ENCODE data around the gene ASRGL1. TPM values are rescaled to one million over a fixed set of nuclear protein-coding genes. Genes with fewer than 3 reads are reported as not detected.
"Not testable (repeated sequence)": the region's sequence is repeated elsewhere in the genome, so short reads cannot be mapped to it uniquely, and the experiment has no call there.

The ASRGL1 gene
- total RNA-seq, result 10 to 100 TPM; 11.5 to 12.4 TPM

DNA sequence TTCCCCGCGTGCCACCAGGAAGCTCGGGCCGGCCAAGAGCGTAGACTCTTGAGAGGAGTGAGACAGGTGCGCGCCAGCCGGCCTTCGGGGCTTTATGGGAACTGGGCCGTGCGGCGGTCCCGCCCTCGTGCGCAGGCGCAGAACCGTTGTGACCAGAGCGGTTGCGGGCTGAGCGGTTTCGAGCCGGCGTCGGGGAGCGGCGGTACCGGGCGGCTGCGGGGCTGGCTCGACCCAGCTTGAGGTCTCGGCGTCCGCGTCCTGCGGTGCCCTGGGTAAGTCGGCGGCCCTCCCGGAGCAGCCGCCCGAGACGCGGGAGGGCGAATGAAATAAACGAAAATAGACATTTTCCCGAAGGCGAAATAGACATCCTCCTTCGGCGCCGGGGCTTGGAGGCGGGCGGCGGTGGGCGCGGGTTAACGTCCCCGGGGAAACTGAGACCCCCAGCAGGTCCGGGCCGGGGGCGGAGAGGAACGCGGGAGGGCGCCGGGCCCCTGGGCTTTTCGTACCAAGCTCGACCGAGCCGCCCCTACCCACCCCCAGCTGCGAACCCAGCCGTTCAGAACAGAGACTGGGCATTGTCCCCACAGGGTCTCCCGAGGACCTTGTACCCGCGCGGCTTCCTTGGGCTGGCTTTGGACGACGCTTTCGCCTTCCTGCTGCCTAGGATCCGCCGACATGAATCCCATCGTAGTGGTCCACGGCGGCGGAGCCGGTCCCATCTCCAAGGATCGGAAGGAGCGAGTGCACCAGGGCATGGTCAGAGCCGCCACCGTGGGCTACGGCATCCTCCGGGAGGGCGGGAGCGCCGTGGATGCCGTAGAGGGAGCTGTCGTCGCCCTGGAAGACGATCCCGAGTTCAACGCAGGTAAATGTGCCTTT, at the start of gene ASRGL1:
TSS of gene ASRGL1 (plus strand) at position 146 of the 879 bp plus-strand sequence. CDS start at position 676, 530 bp downstream.
- H3K27me3 Mint-ChIP-seq (ENCODE audit: low read depth), result peaks cover 19% of the 10 kb centered on the region
- peak; percentile 83 for DNase-seq
- ChIA-PET POLR2A (interaction anchor here (0.7 to 0.8 kb wide), 2 partner anchors 33 to 34 kb away, joined by 3 read pairs; no protein-coding TSS in a partner anchor), CTCF (interaction anchor here (0.8 to 4.6 kb wide), 12 partner anchors 10 to 467 kb away, joined by 3 to 50 read pairs (median 4); no protein-coding TSS in a partner anchor)
- H3K4me1 Mint-ChIP-seq (ENCODE audit: low read depth), result peaks cover 12% of the 10 kb centered on the region
- H3K36me3 Mint-ChIP-seq (ENCODE audit: low read depth), result no peaks in the 10 kb centered on the region
- peak within 1 kb of the TSS; percentile 84 for H3K4me3 Mint-ChIP-seq
- peak within 1 kb of the TSS; percentile 65 for H3K27ac Mint-ChIP-seq
- no peaks in the 10 kb centered on the region for H3K9me3 Mint-ChIP-seq (ENCODE audit: insufficient read depth)
- peak; percentile 93 for ATAC-seq

DNA sequence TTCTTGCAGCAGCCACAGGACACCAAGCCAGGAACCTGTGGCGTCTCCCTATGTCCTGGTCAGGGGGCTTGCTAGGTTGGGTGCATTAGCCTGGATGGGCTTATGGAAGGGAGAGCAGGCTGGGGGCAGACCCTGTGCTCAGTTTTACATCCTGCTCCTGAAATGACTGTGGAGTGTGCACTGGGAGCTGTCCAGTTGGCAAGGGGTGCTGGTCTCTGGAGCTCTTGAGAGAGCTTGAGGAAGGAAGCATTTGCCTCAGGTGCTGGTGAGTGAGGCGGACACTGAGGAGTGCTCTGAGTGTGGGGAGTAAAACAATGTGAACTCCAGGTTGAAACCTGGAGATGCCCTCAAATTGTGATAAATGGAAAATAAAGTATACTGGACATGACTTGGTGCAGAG, 41.7 kb upstream of the ASRGL1 start:
- no peaks in the 10 kb centered on the region for H3K9me3 Mint-ChIP-seq (ENCODE audit: insufficient read depth)
- H3K36me3 Mint-ChIP-seq (ENCODE audit: low read depth), result no peaks in the 10 kb centered on the region
- CTCF ChIA-PET, result no interaction called here
- peaks cover 14% of the 10 kb centered on the region for H3K27me3 Mint-ChIP-seq (ENCODE audit: low read depth)
- DNase-seq, result peak; percentile 33
- POLR2A ChIA-PET, result no interaction called here
- H3K4me3 Mint-ChIP-seq, result no peak overlapping the region
- no peak for ATAC-seq
- H3K4me1 Mint-ChIP-seq (ENCODE audit: low read depth), result no peaks in the 10 kb centered on the region
- no peak overlapping the region for H3K27ac Mint-ChIP-seq

DNA sequence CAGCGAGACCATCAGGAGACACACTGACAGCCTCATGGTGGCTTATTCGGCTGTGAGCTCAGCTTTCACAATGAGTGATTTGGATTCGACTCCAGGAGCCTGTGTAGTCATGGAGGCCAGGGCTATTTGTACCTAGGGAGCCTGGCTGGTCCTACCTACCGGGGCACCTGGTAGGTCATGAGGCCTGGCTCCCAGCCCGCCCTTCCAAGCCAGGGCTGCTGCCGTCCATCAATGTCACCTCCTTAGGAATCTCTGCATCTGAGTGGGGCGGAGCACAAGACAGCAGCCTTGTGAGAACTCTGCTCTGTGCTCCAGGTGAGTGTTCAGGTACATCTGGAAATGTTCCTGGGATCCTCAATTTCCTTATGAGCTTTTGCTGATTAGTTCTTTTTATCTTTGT, 38.3 kb upstream of the ASRGL1 start, which contains the start of gene SCGB1D4:
TSS of gene SCGB1D4 (minus strand) at position 101 of the 400 bp plus-strand sequence. CDS start at position 36, 65 bp downstream.
- Mint-ChIP-seq H3K4me1 (ENCODE audit: low read depth) (no peaks in the 10 kb centered on the region), H3K4me3 (no peak within 1 kb of the TSS), H3K9me3 (ENCODE audit: insufficient read depth) (no peaks in the 10 kb centered on the region), H3K27me3 (ENCODE audit: low read depth) (peaks cover 27% of the 10 kb centered on the region), H3K36me3 (ENCODE audit: low read depth) (no peaks in the 10 kb centered on the region), H3K27ac (no peak within 1 kb of the TSS)
- ATAC-seq (no peak), DNase-seq (no peak)
- POLR2A ChIA-PET, result no interaction called here
- CTCF ChIA-PET, result interaction anchor here (1.0 to 1.2 kb wide), 4 partner anchors 12 to 65 kb away, joined by 3 to 9 read pairs (median 4); no protein-coding TSS in a partner anchor

DNA sequence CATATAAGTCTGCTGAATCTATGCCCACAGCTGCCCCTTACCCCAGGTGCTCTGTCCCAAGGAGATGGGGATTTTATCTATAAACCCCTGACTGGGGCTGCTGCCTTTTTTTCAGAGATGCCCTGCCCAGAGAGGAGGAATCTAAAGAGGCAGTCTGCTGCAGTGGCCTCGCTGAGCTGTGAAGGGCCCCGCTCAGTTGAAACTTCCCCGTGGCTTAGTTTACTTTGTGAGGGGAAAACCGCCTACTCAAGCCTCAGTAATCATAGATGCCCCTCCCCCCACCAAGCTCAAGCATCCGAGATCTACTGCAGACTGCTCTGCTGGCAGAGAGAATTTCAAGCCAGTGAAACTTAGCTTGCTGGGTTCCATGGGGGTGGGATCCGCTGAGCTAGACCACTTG, 31.0 kb upstream of the ASRGL1 start:
- Mint-ChIP-seq H3K27ac (no peak overlapping the region), H3K36me3 (ENCODE audit: low read depth) (no peaks in the 10 kb centered on the region), H3K9me3 (ENCODE audit: insufficient read depth) (no peaks in the 10 kb centered on the region), H3K27me3 (ENCODE audit: low read depth) (peaks cover 37% of the 10 kb centered on the region), H3K4me1 (ENCODE audit: low read depth) (peaks cover 6% of the 10 kb centered on the region), H3K4me3 (no peak overlapping the region)
- CTCF ChIA-PET, result no interaction called here
- POLR2A ChIA-PET, result no interaction called here
- ATAC-seq (no peak), DNase-seq (no peak)

DNA sequence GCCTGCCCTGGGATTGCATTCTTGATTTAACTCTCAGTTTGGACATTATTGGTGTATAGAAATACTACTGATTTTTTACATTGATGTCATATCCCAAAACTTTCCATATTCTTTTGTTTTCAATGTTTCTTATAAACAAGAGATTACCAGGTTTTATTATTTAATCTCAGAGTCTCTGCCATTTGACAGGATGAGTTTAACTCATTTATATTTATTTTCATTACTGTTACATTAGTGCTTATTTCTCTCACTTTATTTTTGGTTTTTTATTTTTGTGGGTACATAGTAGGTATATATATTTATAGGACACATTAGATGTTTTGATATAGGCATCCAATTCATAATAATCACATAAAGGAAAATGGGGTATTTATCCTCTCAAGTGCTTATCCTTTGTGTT, 29.3 kb upstream of the ASRGL1 start:
- CTCF ChIA-PET, result no interaction called here
- Mint-ChIP-seq H3K36me3 (ENCODE audit: low read depth) (no peaks in the 10 kb centered on the region), H3K27ac (no peak overlapping the region), H3K4me3 (no peak overlapping the region), H3K4me1 (ENCODE audit: low read depth) (peaks cover 15% of the 10 kb centered on the region), H3K27me3 (ENCODE audit: low read depth) (peaks cover 29% of the 10 kb centered on the region), H3K9me3 (ENCODE audit: insufficient read depth) (no peaks in the 10 kb centered on the region)
- POLR2A ChIA-PET, result no interaction called here
- ATAC-seq, result no peak
- DNase-seq, result no peak

DNA sequence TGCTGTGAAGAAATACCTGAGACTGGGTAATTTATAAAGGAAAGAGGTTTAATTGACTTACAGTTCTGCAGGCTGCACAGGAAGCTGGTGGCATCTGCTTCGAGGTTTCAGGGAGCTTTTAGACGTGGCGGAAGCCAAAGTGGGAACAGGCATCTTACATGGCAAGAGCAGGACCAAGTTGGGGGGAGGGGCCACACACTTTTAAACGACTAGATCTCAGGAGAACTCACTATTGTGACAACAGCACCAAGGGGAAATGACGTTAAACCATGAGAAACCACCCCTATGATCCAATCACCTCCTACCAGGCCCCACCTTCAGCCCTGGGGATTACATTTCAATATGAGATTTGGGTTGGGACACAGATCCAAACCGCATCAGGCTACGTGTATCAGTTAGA, 27.3 kb upstream of the ASRGL1 start:
- Mint-ChIP-seq H3K36me3 (ENCODE audit: low read depth) (no peaks in the 10 kb centered on the region), H3K4me3 (no peak overlapping the region), H3K4me1 (ENCODE audit: low read depth) (peaks cover 15% of the 10 kb centered on the region), H3K27me3 (ENCODE audit: low read depth) (peaks cover 31% of the 10 kb centered on the region), H3K9me3 (ENCODE audit: insufficient read depth) (no peaks in the 10 kb centered on the region), H3K27ac (no peak overlapping the region)
- ChIA-PET CTCF (interaction anchor here (1.1 to 2.0 kb wide), 5 partner anchors 29 to 186 kb away, joined by 3 to 27 read pairs (median 3); partner anchors contain the start of gene INCENP), POLR2A (no interaction called here)
- ATAC-seq, result no peak
- no peak for DNase-seq

DNA sequence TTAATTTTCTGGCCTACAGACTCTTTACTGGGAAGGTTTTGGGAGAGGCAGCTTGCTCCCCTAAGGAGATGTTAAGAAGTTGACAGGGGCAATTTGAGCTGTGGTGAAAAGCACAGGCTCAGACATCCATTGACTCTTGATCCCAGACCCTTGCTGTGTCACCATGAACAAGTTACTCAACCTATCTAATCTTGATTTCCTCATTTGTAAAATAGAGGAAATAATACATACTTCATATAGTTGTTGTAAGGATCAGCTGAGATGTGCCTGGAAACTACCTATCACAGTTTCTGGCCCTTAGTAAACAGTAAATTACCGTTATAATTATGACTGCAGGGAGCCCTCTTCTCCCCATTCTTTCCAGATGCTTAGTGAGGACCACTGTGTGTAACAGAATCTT, 21.8 kb upstream of the ASRGL1 start:
- ChIA-PET CTCF (no interaction called here), POLR2A (no interaction called here)
- Mint-ChIP-seq H3K27me3 (ENCODE audit: low read depth) (peaks cover 16% of the 10 kb centered on the region), H3K27ac (no peak overlapping the region), H3K9me3 (ENCODE audit: insufficient read depth) (no peaks in the 10 kb centered on the region), H3K4me3 (no peak overlapping the region), H3K36me3 (ENCODE audit: low read depth) (no peaks in the 10 kb centered on the region), H3K4me1 (ENCODE audit: low read depth) (peaks cover 12% of the 10 kb centered on the region)
- DNase-seq (no peak), ATAC-seq (no peak)

DNA sequence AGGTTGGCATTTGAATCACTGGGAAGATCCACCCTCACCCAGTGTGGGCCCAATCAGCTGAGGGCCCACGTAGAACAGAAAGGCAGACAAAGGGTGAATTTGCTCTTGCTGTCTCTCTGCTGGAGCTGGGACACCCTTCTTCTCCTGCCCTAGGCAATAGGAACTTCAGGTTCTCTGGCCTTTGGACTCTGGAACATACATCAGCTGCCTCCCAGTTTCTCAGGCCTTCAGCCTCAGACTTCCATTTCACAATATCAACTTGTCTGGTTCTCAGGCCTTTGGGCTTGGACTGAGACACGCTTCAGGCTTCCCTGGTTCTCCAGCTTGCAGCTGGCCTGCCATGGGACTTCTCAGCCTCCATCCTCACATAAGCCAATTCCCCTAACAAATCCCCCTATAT, 14.7 kb upstream of the ASRGL1 start:
- Mint-ChIP-seq H3K9me3 (ENCODE audit: insufficient read depth) (no peaks in the 10 kb centered on the region), H3K27ac (no peak overlapping the region), H3K27me3 (ENCODE audit: low read depth) (peaks cover 5% of the 10 kb centered on the region), H3K4me1 (ENCODE audit: low read depth) (no peaks in the 10 kb centered on the region), H3K4me3 (no peak overlapping the region), H3K36me3 (ENCODE audit: low read depth) (no peaks in the 10 kb centered on the region)
- ChIA-PET POLR2A (no interaction called here), CTCF (interaction anchor here (1.0 to 3.5 kb wide), 8 partner anchors 9 to 168 kb away, joined by 3 to 17 read pairs (median 6); no protein-coding TSS in a partner anchor)
- no peak for DNase-seq
- ATAC-seq, result no peak

DNA sequence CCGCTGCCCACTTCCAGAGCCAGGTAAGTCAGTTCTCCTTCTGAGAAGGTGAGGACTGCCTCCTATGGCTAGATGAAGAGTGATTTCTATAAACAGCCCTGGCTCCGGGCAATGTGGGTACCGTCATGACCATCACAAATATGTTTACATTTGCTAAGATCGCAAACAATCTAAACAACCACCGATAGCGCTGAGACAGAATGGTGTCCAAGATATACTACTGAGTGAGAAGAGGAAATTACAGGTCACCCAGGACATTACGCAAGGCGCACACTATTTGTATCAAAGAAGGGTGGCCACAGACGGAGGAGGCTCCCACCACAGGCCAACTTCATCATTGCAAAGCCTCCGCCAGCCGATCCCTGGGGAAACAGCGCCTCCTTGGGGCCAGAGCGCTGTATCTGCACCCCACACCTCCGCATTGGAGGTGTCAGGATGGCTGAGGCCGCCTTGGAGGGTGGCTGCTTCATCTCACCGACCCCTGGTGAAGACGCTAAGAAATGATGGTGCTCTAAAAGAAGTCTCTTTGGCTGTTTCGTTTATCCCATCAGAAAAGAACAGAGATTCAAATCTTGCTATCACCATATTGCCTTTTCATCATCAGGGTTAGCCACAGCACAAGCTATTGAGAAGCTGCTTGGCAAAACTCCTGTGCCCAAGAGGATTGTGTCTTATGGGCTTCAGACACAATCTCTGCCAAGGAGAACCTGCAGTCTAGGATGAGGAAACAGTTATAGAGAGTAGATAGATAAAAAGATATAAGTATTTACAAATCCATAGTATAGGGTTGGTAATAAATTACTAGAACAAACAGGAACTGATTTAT, 12.3 kb upstream of the ASRGL1 start:
- H3K27me3 Mint-ChIP-seq (ENCODE audit: low read depth), result peaks cover 6% of the 10 kb centered on the region
- no peaks in the 10 kb centered on the region for H3K9me3 Mint-ChIP-seq (ENCODE audit: insufficient read depth)
- no peak overlapping the region for H3K27ac Mint-ChIP-seq
- peaks cover 2% of the 10 kb centered on the region for H3K4me1 Mint-ChIP-seq (ENCODE audit: low read depth)
- ChIA-PET CTCF (interaction anchor here (0.8 to 1.0 kb wide), 3 partner anchors 10 to 153 kb away, joined by 3 to 5 read pairs (median 5); no protein-coding TSS in a partner anchor), POLR2A (no interaction called here)
- ATAC-seq (peak; percentile 96), DNase-seq (peak; percentile 79)
- H3K36me3 Mint-ChIP-seq (ENCODE audit: low read depth), result no peaks in the 10 kb centered on the region
- no peak overlapping the region for H3K4me3 Mint-ChIP-seq

DNA sequence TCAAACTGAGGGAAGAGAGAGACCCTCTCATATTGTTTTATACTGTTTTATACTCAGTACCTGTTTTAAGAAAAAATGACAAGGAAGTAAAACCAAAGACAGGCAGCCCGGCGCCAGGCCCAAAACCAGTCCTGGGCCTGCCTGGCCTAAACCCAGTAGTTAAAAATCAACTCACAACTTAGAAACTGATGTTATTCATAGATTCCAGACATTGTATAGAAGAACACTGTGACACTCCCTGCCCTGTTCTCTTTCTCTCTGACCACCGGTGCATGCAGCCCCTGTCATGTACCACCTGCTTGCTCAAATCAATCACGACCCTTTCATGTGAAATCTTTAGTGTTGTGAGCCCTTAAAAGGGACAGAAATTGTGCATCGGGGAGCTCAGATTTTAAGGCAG, 11.5 kb upstream of the ASRGL1 start:
- H3K4me1 Mint-ChIP-seq (ENCODE audit: low read depth); H3K9me3 Mint-ChIP-seq (ENCODE audit: insufficient read depth); H3K27ac Mint-ChIP-seq; H3K27me3 Mint-ChIP-seq (ENCODE audit: low read depth); ATAC-seq; DNase-seq; POLR2A ChIA-PET; H3K36me3 Mint-ChIP-seq (ENCODE audit: low read depth); H3K4me3 Mint-ChIP-seq: not testable (repeated sequence)
- CTCF ChIA-PET, result interaction anchor here (0.8 to 1.0 kb wide), 3 partner anchors 11 to 154 kb away, joined by 3 to 5 read pairs (median 5); no protein-coding TSS in a partner anchor

DNA sequence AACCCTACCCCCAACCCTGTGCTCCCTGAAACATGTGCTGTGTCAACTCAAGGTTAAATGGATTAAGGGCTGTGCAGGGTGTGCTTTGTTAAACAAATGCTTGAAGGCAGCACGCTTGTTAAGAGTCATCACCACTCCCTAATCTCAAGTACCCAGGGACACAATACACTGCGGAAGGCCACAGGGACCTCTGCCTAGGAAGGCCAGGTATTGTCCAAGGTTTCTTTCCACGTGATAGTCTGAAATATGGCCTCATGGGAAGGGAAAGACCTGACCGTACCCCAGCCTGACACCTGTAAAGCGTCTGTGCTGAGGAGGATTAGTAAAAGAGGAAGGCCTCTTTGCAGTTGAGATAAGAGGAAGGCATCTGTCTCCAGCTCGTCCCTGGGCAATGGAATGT, 10.5 kb upstream of the ASRGL1 start:
- CTCF ChIA-PET; H3K36me3 Mint-ChIP-seq (ENCODE audit: low read depth); DNase-seq; POLR2A ChIA-PET; ATAC-seq; H3K4me3 Mint-ChIP-seq; H3K4me1 Mint-ChIP-seq (ENCODE audit: low read depth); H3K9me3 Mint-ChIP-seq (ENCODE audit: insufficient read depth); H3K27ac Mint-ChIP-seq: not testable (repeated sequence)
- H3K27me3 Mint-ChIP-seq (ENCODE audit: low read depth), result peaks cover 15% of the 10 kb centered on the region
